ENCODE measurements around the gene CFAP97.
"Not testable (repeated sequence)": the region's sequence is repeated elsewhere in the genome, so short reads cannot be mapped to it uniquely, and the experiment has no call there.

The CFAP97 gene

GRCh38 chr4:185198189-185198588 is 5.6 kb downstream of the CFAP97 start:
- not testable (repeated sequence) for DNase-seq (ENCODE audit: low spot score)

DNA sequence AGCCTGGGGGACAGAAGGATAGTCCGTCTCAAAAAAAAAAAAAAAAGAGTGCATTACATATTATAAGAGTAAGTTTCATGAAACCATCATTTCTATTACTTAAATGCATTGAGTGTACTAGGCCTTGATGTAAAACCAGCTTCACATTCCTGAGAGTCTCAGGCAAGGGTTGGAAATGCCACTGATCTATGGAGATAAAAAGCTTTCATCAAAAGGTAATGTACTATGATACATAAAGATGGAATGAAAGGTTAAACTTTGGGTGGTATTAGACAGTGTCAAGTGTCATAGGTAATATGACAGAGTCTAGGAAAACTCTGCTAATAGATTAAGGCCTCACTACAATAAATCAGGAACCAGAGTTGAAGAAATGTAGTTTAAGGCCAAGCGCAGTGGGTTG is 7.4 kb downstream of the CFAP97 start:
- DNase-seq (ENCODE audit: low spot score) = no peak

DNA sequence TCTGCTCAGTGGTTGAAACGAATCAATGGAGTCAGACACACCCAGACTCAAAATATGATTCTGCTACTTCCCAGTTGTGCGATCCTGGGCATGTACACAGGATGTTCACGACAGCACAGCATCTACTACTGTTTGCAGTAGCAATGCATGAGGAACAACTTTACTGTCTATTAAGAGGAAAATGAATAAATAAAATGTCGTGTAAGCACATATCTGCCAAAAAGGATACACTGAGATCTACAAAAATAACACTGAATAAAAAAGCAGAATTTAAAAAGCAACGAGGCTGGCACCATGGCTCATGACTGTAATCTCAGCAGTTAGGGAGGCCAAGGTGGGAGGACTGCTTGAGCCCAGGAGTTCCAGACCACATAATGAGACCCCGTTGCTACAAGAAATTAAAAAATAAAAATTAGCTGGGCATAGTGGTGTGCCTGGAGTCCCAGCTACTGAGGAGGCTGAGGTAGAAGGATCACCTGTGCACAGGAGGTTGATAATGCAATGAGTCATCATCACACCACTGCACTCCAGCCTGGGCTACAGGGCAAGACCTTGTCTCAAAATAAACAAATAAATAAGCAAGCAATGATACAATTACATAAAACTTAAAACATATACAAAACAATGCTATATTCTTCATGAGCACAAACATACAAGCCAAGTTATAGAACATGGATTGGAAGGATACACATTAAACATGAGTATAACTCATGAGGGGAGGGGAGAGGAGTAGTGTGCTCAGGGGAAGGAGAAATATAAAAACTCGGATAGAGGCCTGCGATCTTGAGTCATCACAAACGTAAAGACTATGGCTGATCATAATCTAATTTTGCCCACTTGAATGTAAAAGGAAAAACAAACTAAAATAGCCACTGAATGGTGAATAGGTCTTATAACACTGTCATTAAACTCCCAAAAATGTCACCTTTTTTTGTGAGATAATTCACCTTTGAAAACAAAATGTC is 8.6 kb downstream of the CFAP97 start:
- DNase-seq (ENCODE audit: low spot score) = no peak

- no peak for DNase-seq (ENCODE audit: low spot score)
These were observed 11.7 kb downstream of the CFAP97 start for GRCh38 chr4:185192059-185192458.

- DNase-seq (ENCODE audit: low spot score) = no peak
These were observed 13.4 kb downstream of the CFAP97 start for GRCh38 chr4:185190306-185190856.

DNA sequence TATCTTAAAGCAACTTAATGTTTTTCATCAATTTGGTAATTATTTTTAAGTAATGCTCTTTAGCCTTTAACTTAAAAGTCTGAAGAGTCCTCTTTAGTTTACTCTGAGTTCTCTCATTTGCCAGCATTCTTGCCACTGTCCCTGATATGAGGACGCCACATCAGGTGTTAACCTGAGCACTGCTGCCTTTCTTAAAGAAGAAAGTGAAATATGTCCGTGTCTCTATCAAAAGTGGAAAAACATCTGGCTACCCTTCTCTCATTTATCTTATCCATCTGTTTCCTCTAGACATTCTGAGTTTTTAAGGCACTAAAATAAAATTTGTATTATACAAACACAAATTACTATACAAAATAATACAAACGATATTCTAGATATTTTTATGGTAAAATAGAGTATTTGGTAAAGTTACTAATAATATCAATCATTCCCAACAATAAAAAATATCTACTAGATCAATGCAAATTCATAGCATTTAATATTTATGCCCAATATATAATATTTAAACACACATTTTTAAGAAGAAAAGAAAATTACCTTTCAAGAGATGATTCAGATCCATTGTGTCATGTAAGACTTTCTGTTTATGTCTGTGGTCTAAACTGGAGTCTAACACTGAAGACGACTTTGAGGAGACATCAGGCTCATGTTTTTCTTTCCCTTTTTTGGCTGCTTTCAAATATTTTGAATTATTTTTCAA is 14.0 kb downstream of the CFAP97 start:
- no peak for DNase-seq (ENCODE audit: low spot score)

DNA sequence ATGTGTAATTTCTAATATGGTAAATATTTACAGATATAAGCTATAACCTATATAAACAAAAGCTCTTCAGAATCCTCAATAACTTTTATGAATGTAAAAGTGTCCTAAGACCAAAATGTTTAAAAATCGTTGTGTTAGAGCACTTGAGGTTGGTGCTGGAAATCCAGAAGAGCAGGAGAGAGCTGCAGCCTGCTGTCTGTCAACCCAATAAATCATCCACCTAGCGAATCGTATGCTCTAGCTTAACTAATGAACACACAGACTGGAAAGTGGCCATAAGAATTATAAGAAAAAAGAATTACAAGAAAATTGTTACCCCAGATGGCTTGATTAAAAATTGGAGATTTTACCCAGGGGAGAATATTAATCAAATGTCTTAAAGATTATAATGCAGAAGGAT is 17.0 kb downstream of the CFAP97 start:
- DNase-seq (ENCODE audit: low spot score) = no peak

- DNase-seq (ENCODE audit: low spot score) = peak; percentile 71
These were observed 20.0 kb downstream of the CFAP97 start for GRCh38 chr4:185183622-185184281.

- DNase-seq (ENCODE audit: low spot score) = no peak
These were observed 21.6 kb downstream of the CFAP97 start for GRCh38 chr4:185182239-185182638.

- DNase-seq (ENCODE audit: low spot score) = no peak
These were observed 24.3 kb downstream of the CFAP97 start for GRCh38 chr4:185179488-185179887.

- no peak for DNase-seq (ENCODE audit: low spot score)
These were observed 32.3 kb downstream of the CFAP97 start for GRCh38 chr4:185171373-185172071.

DNA sequence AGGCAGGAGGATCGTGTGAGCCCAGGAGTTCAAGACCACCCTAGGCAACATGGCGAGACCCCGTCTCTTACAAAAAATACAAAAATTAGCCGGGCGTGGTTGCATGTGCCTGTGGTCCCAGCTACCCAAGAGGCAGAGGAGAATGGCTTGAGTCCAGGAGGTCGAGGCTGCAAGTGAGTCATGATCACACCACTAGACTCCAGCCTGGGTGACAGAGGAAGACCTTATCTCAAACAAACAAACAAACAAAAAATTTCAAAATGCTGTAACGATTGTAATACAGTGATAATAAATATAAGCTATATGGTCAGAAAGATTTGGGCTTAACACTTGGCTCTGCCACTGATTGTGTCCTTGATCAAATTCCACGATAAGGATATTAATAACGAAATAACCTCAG is 36.6 kb downstream of the CFAP97 start:
- DNase-seq (ENCODE audit: low spot score) = no peak

- peak; percentile 38 for DNase-seq (ENCODE audit: low spot score)
These were observed 38.2 kb downstream of the CFAP97 start for GRCh38 chr4:185165605-185166063.

- DNase-seq (ENCODE audit: low spot score) = no peak
These were observed 52.5 kb downstream of the CFAP97 start for GRCh38 chr4:185151296-185151695.

- DNase-seq (ENCODE audit: low spot score) = no peak
These were observed 54.4 kb downstream of the CFAP97 start for GRCh38 chr4:185149392-185149791.

DNA sequence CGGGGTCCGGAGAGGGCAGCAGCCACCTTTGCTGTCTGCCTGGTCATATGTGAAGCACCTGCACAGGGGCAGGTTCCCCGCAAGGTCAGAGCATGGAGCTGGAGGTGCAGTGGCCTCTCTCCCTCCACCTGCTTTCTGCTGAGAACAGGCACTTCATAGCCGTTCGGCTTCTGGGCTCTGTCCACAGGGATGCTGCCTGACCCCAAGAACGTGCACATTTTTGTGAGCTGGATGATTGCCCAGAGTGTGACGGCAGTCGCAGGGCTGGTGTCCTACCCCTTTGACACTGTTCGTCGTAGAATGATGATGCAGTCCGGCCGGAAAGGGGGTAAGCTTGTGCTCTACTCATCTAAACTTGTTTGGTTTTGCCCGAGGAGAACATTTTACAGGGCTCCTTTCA is 58.2 kb downstream of the CFAP97 start:
- DNase-seq (ENCODE audit: low spot score) = no peak

DNA sequence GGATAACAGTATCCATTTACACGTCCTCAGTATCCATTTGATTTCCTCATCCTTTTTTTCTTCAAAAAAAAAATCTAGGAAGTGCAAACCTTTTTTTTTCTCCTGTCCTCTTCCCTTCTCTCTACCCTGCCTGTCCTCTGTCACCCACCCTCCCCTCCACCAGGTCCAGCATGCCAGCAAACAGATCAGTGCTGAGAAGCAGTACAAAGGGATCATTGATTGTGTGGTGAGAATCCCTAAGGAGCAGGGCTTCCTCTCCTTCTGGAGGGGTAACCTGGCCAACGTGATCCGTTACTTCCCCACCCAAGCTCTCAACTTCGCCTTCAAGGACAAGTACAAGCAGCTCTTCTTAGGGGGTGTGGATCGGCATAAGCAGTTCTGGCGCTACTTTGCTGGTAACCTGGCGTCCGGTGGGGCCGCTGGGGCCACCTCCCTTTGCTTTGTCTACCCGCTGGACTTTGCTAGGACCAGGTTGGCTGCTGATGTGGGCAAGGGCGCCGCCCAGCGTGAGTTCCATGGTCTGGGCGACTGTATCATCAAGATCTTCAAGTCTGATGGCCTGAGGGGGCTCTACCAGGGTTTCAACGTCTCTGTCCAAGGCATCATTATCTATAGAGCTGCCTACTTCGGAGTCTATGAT is 59.1 kb downstream of the CFAP97 start:
- no peak for DNase-seq (ENCODE audit: low spot score)

- peak; percentile 53 for DNase-seq (ENCODE audit: low spot score)
These were observed 60.2 kb downstream of the CFAP97 start for GRCh38 chr4:185143601-185143969.

- DNase-seq (ENCODE audit: low spot score) = peak; percentile 95
These were observed 60.7 kb downstream of the CFAP97 start, which contains the start of gene SLC25A4 for GRCh38 chr4:185142912-185143600. SLC25A4 (plus strand) TSS chr4:185143266; CDS start chr4:185143373, 107 bp downstream.

DNA sequence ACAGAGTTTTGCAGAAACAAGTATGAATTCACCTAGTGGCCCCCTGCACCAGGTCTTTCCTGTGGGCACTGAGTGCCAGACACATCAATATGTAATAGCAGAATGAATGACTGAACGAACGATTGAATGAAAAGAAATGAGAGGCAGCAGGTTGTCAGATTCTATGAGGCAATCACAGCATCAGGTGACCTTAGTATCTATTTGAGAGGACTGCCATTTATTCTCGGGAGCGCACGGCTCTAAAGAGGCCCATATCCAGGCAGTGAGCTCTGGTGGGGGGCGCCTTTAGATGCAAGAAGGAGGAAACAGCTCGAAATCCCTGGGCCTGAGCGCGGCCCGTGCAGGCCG is 61.3 kb downstream of the CFAP97 start:
- DNase-seq (ENCODE audit: low spot score) = no peak

GRCh38 chr4:185141777-185142176 is 62.0 kb downstream of the CFAP97 start:
- DNase-seq (ENCODE audit: low spot score) = no peak

Data from AG20443 (cell line).